ENCODE results near the gene CALML6.

CALML6 gene

DNA sequence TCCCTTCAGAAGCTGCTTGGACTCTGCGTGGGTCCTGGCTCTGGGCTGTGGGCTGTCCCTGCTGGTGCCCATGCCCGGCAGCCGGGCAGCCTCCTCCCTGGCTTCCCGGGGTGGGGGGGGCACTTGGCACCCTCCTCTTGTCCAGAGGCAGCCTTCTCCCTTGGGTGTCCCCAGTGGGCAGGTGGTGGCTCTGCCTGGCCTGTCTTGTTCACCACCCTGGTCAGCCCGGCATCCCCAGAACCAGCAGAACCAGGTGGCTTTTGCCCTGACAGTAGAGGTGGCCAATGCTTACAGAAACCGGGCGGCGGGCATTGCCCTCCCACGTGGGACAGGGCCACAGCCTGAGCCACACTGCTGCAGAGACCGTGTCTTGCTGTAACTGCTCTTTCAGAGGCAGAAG, 50.5 kb downstream of the CALML6 start:
- no peak for DNase-seq (ENCODE audit: low read depth)

GRCh38 chr1:1966071-1966740, 51.1 kb downstream of the CALML6 start:
- no peak for DNase-seq (ENCODE audit: low read depth)
